Mucosa of gallbladder (tissue), 1 donor: ENCODE measurements around the gene BBS9. TPM values are rescaled to one million over a fixed set of nuclear protein-coding genes. Genes with fewer than 3 reads are reported as not detected.
"Not testable (repeated sequence)": the region's sequence is repeated elsewhere in the genome, so short reads cannot be mapped to it uniquely, and the experiment has no call there.

Source experiments
- DNase-seq: peaks from one replicate; pipeline ENCODE4 v3.0.0-alpha.2; 2020; ENCODE audit warnings: low spot score
- total RNA-seq: library from RNA; stranded (reverse); gene quantifications from one replicate; pipeline ENCODE4 v1.2.1, GENCODE V29; 2021
- donor health status: DM: no; HTN: no; CAD: no.

BBS9 gene
- total RNA-seq, 1 donor from 2014 or later, result 24.3 TPM

- DNase-seq, result no peak
Measured at GRCh38 chr7:33276729-33277128, 147.4 kb downstream of the BBS9 start.

- DNase-seq, result no peak
Measured at GRCh38 chr7:33278095-33278494, 148.7 kb downstream of the BBS9 start.

- no peak for DNase-seq
Measured at GRCh38 chr7:33286501-33286900, 157.1 kb downstream of the BBS9 start.

GRCh38 chr7:33287738-33288137 is 158.4 kb downstream of the BBS9 start:
- no peak for DNase-seq

GRCh38 chr7:33298848-33299247 is 169.5 kb downstream of the BBS9 start:
- DNase-seq, result no peak

- DNase-seq, result no peak
Measured at GRCh38 chr7:33299425-33299824, 170.1 kb downstream of the BBS9 start.

- DNase-seq, result no peak
Measured at GRCh38 chr7:33300131-33300530, 170.8 kb downstream of the BBS9 start.

- no peak for DNase-seq
Measured at GRCh38 chr7:33300742-33301141, 171.4 kb downstream of the BBS9 start.

GRCh38 chr7:33303978-33304557 is 174.7 kb downstream of the BBS9 start:
- DNase-seq, result not testable (repeated sequence)

GRCh38 chr7:33307205-33307604 is 177.8 kb downstream of the BBS9 start:
- no peak for DNase-seq

- no peak for DNase-seq
Measured at GRCh38 chr7:33310546-33310945, 181.2 kb downstream of the BBS9 start.

GRCh38 chr7:33325754-33326484 is 196.6 kb downstream of the BBS9 start:
- no peak for DNase-seq

GRCh38 chr7:33326485-33326848 is 197.1 kb downstream of the BBS9 start:
- no peak for DNase-seq

- DNase-seq, result no peak
Measured at GRCh38 chr7:33327427-33327826, 198.1 kb downstream of the BBS9 start.

GRCh38 chr7:33334349-33334748 is 205.0 kb downstream of the BBS9 start:
- DNase-seq, result no peak

- DNase-seq, result no peak
Measured at GRCh38 chr7:33336820-33337219, 207.5 kb downstream of the BBS9 start.

- DNase-seq, result no peak
Measured at GRCh38 chr7:33339074-33339790, 209.9 kb downstream of the BBS9 start.

- DNase-seq, result no peak
Measured at GRCh38 chr7:33346055-33346454, 216.7 kb downstream of the BBS9 start.

- no peak for DNase-seq
Measured at GRCh38 chr7:33350577-33350976, 221.2 kb downstream of the BBS9 start.

GRCh38 chr7:33351709-33352108 is 222.3 kb downstream of the BBS9 start:
- no peak for DNase-seq

- no peak for DNase-seq
Measured at GRCh38 chr7:33354201-33354600, 224.8 kb downstream of the BBS9 start.

- no peak for DNase-seq
Measured at GRCh38 chr7:33355386-33355785, 226.0 kb downstream of the BBS9 start.

- DNase-seq, result no peak
Measured at GRCh38 chr7:33356336-33356735, 227.0 kb downstream of the BBS9 start.
